ENCODE results near the gene NAB2. TPM values are rescaled to one million over a fixed set of nuclear protein-coding genes. Genes with fewer than 3 reads are reported as not detected.
"Not testable (repeated sequence)": the region's sequence is repeated elsewhere in the genome, so short reads cannot be mapped to it uniquely, and the experiment has no call there.

The NAB2 gene
- total and polyA plus RNA-seq, 8 donors = 28.4 to 52.0 (median 42.8) TPM

- Histone ChIP-seq H3K36me3 (peaks cover 0 to 28% of the 10 kb centered on the region in 2 donors), H3K9me3 (no peaks in the 10 kb centered on the region), H3K27me3 (no peaks in the 10 kb centered on the region), H3K4me3 (no peak overlapping the region), H3K4me1 (peaks cover 2 to 17% of the 10 kb centered on the region in 2 donors), H3K27ac (peak overlapping the region; percentile 68 to 71)
- peak; percentile 98 for ATAC-seq
- intact Hi-C loops (cut with DNase I) = loop anchor here in 1 of 2 donors (2.0 to 10.0 kb wide), 2 partner anchors 43 to 55 kb away; partner anchors contain the start of gene TAC3
- TF ChIP-seq CTCF (IDR thresholded peaks at IDR 0.05) = peak; percentile 87 to 88
- DNase-seq = peak in 3 of 4 donors; percentile 59 to 88 (median 69)
These were observed 19.4 kb upstream of the NAB2 start for GRCh38 chr12:57069523-57069922.

DNA sequence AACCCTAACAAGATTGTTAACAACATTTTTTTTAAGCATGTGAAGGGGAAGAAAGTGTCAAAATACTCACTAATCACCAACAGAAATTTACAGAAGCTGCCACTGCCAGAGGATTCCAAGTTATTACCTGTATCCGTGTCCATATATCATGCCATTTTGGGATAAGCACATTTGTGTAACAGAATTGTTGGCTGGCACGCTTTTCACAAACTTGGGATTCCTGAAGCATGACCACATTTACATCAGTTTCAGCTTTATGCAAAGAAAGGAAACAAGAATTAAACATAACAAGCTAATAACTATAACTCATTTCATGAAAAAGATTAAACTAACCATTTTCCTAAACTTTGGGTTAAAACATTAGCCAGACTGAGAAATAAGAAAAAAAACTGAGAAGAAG lies 16.3 kb upstream of the NAB2 start:
- Histone ChIP-seq H3K27ac (no peak overlapping the region), H3K27me3 (no peaks in the 10 kb centered on the region), H3K4me3 (no peak overlapping the region), H3K9me3 (no peaks in the 10 kb centered on the region), H3K4me1 (peaks cover 8 to 14% of the 10 kb centered on the region in 2 donors), H3K36me3 (peaks cover 0 to 28% of the 10 kb centered on the region in 2 donors)
- no peak for ATAC-seq
- DNase-seq = no peak
- TF ChIP-seq CTCF (IDR thresholded peaks at IDR 0.05) = no peak
- intact Hi-C loops (cut with DNase I) = no loop called here

- intact Hi-C loops (cut with DNase I) = not testable (repeated sequence)
These were observed 15.1 kb upstream of the NAB2 start for GRCh38 chr12:57073566-57074450.

DNA sequence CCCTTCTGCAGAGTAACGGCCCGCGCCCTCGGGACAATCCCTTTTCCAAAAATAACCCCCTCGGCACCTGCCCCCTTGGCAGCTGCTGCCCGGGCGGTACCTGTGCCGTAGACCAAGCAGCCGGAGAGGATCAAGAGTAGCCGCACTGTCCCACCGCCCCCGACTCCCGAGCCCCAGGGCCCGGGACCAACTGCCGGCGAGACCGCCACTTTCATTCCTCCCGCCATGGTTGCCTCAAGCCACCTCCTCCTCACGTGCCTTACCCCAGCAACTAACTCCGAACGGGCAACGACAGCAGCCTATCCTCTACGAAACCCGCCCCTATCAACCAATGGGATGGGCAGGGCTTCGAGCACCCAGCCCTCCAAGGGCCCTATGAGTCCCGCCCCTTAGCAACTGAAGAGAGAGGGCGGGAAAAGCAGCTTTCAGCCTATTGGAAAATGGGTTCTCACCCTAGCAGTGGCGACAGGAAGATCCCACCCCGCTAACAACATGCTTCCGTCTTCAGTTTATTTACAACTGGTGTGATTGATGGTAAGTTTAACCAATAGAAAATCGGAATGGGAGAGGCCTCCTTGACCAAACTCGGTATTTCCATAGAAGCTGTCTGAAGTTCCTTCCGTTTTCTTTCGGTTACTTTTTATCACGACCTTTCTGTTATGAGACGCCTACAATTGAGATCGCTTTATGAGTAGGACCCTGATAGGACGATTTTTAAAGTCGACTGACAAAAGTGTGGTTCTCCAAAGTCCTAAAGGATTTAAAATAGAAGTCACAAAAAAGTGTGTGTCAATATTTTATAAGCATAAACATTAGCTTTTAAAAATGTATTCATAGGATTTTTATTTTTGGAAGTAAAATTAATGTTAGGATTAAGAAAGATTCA lies 10.2 kb upstream of the NAB2 start, which contains the start of gene NEMP1:
Gene NEMP1 (minus strand): TSS at position 273 of the 886 bp plus-strand sequence. CDS start 46 bp downstream, at position 227.
- peaks cover 10 to 20% of the 10 kb centered on the region in 2 donors for H3K4me1 ChIP-seq
- no peaks in the 10 kb centered on the region for H3K9me3 ChIP-seq
- no peaks in the 10 kb centered on the region for H3K27me3 ChIP-seq
- H3K36me3 ChIP-seq = no peaks in the 10 kb centered on the region
- DNase-seq (peak; percentile 94 to 100 (median 98)), ATAC-seq (peak; percentile 99)
- peak in 1 of 2 donors; percentile 9 for TF ChIP-seq CTCF (IDR thresholded peaks at IDR 0.05)
- peak within 1 kb of the TSS; percentile 87 to 90 for H3K27ac ChIP-seq
- peak within 1 kb of the TSS; percentile 77 to 90 for H3K4me3 ChIP-seq
- intact Hi-C loops (cut with DNase I) = no loop called here

More at GRCh38 chr12:57073566-57074450, 15.1 kb upstream of the NAB2 start:
- H3K27ac ChIP-seq, DNase-seq, H3K4me3 ChIP-seq, H3K9me3 ChIP-seq, H3K27me3 ChIP-seq, ATAC-seq: not testable (repeated sequence)
- Histone ChIP-seq H3K36me3 (peaks cover 0 to 23% of the 10 kb centered on the region in 2 donors), H3K4me1 (peaks cover 13 to 21% of the 10 kb centered on the region in 2 donors)

DNA sequence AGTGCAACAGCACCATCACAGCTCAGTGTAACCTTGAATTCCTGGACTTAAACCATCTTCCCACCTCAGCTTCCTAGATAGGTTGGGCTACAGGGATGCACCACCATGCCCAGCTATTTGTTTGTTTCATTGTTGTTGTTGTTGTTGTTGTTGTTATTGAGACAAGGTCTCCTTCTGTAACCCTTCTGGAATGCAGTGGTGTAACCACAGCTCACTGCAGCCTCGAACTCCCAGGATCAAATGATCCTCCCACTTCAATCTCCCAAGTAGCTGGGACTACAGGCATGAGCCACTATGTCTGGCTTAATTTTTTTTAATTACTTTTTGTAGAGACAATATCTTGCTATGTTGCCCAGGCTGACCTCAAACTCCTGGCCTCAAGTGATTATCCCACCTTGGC lies 9.1 kb upstream of the NAB2 start:
- H3K9me3 ChIP-seq = no peaks in the 10 kb centered on the region
- peaks cover 10 to 20% of the 10 kb centered on the region in 2 donors for H3K4me1 ChIP-seq
- DNase-seq (no peak), ATAC-seq (no peak)
- intact Hi-C loops (cut with DNase I) = no loop called here
- H3K36me3 ChIP-seq = no peaks in the 10 kb centered on the region
- TF ChIP-seq CTCF (IDR thresholded peaks at IDR 0.05) = no peak
- H3K4me3 ChIP-seq = no peak overlapping the region
- H3K27me3 ChIP-seq = no peaks in the 10 kb centered on the region
- peak overlapping the region; percentile 87 to 90 for H3K27ac ChIP-seq

Data from left lung (tissue), 10 donors.